ENCODE results near the gene KPNA4.
"Not testable (repeated sequence)": the region's sequence is repeated elsewhere in the genome, so short reads cannot be mapped to it uniquely, and the experiment has no call there.

The KPNA4 gene

DNA sequence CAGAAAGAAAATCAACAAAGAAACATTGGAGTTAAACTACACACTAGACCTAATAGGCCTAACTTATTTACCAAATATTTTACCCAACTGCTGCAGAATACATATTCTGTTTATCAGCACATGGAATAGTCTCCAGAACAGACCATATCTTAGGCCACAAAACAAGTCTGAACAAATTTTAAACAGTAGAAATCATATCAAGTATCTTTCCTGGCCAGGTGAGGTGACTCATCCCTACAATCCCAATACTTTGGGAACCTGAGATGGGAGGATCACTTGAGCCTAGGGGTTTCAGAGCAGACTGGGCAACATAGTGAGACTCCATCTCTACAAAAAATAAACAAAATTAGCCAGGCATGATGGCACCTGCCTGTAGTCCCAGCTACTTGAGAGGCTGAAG is 18.1 kb upstream of the KPNA4 start:
- Mint-ChIP-seq H3K9me3 (peaks cover 91% of the 10 kb centered on the region), H3K36me3 (ENCODE audit: low read depth) (peaks cover 6% of the 10 kb centered on the region), H3K27me3 (no peaks in the 10 kb centered on the region), H3K4me3 (no peak overlapping the region), H3K4me1 (ENCODE audit: low read depth) (no peaks in the 10 kb centered on the region), H3K27ac (no peak overlapping the region)
- intact Hi-C loops (cut with micrococcal nuclease) = no loop called here

GRCh38 chr3:160580938-160581337 is 15.6 kb upstream of the KPNA4 start:
- no peaks in the 10 kb centered on the region for H3K27me3 Mint-ChIP-seq
- intact Hi-C loops (cut with micrococcal nuclease) = no loop called here

GRCh38 chr3:160577556-160578195 is 12.3 kb upstream of the KPNA4 start:
- H3K27ac Mint-ChIP-seq = no peak overlapping the region
- H3K9me3 Mint-ChIP-seq = peaks cover 45% of the 10 kb centered on the region
- no peaks in the 10 kb centered on the region for H3K27me3 Mint-ChIP-seq
- H3K4me3 Mint-ChIP-seq = no peak overlapping the region
- intact Hi-C loops (cut with micrococcal nuclease) = no loop called here
- H3K4me1 Mint-ChIP-seq (ENCODE audit: low read depth) = no peaks in the 10 kb centered on the region
- peaks cover 19% of the 10 kb centered on the region for H3K36me3 Mint-ChIP-seq (ENCODE audit: low read depth)

More at GRCh38 chr3:160580938-160581337, 15.6 kb upstream of the KPNA4 start:
- no peak overlapping the region for H3K4me3 Mint-ChIP-seq
- H3K27ac Mint-ChIP-seq = no peak overlapping the region
- H3K9me3 Mint-ChIP-seq = peaks cover 68% of the 10 kb centered on the region
- no peaks in the 10 kb centered on the region for H3K4me1 Mint-ChIP-seq (ENCODE audit: low read depth)
- peaks cover 6% of the 10 kb centered on the region for H3K36me3 Mint-ChIP-seq (ENCODE audit: low read depth)

- intact Hi-C loops (cut with micrococcal nuclease) = no loop called here
- Mint-ChIP-seq H3K27me3 (no peaks in the 10 kb centered on the region), H3K36me3 (ENCODE audit: low read depth) (peaks cover 22% of the 10 kb centered on the region), H3K4me3 (no peak overlapping the region), H3K9me3 (peaks cover 39% of the 10 kb centered on the region), H3K4me1 (ENCODE audit: low read depth) (no peaks in the 10 kb centered on the region), H3K27ac (no peak overlapping the region)
Measured at GRCh38 chr3:160577093-160577492, 11.7 kb upstream of the KPNA4 start.

DNA sequence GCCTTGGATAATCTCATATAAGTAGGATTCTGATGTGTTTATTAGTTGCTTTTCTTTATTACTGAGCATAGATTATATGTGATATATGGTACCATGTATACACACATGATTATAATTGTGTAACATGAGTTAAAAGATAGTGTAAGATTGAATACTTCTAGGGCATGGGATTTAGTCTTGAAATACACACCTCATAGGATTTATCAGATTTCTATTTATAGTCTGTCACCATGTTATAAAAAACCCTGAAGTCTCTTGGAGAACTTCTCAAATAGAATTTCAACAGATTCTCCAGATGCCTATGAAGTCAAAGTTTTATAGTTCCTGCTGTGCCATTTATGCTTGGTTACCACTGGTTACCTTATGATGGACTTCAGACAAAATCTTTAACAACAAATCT is 11.2 kb upstream of the KPNA4 start:
- H3K27ac Mint-ChIP-seq = no peak overlapping the region
- intact Hi-C loops (cut with micrococcal nuclease) = no loop called here

GRCh38 chr3:160575589-160575988 is 10.2 kb upstream of the KPNA4 start:
- H3K4me1 Mint-ChIP-seq (ENCODE audit: low read depth) = no peaks in the 10 kb centered on the region
- peaks cover 24% of the 10 kb centered on the region for H3K9me3 Mint-ChIP-seq
- no peak overlapping the region for H3K27ac Mint-ChIP-seq
- intact Hi-C loops (cut with micrococcal nuclease) = no loop called here
- no peak overlapping the region for H3K4me3 Mint-ChIP-seq
- H3K27me3 Mint-ChIP-seq = no peaks in the 10 kb centered on the region
- peaks cover 22% of the 10 kb centered on the region for H3K36me3 Mint-ChIP-seq (ENCODE audit: low read depth)

More for the DNA sequence above, 11.2 kb upstream of the KPNA4 start:
- no peak overlapping the region for H3K4me3 Mint-ChIP-seq
- H3K36me3 Mint-ChIP-seq (ENCODE audit: low read depth) = peaks cover 22% of the 10 kb centered on the region
- H3K27me3 Mint-ChIP-seq = no peaks in the 10 kb centered on the region
- H3K4me1 Mint-ChIP-seq (ENCODE audit: low read depth) = no peaks in the 10 kb centered on the region
- peaks cover 35% of the 10 kb centered on the region for H3K9me3 Mint-ChIP-seq

GRCh38 chr3:160574636-160575035 is 9.3 kb upstream of the KPNA4 start:
- Mint-ChIP-seq H3K27ac (no peak overlapping the region), H3K36me3 (ENCODE audit: low read depth) (peaks cover 21% of the 10 kb centered on the region), H3K9me3 (peaks cover 15% of the 10 kb centered on the region), H3K27me3 (no peaks in the 10 kb centered on the region), H3K4me1 (ENCODE audit: low read depth) (no peaks in the 10 kb centered on the region), H3K4me3 (no peak overlapping the region)
- intact Hi-C loops (cut with micrococcal nuclease) = no loop called here

DNA sequence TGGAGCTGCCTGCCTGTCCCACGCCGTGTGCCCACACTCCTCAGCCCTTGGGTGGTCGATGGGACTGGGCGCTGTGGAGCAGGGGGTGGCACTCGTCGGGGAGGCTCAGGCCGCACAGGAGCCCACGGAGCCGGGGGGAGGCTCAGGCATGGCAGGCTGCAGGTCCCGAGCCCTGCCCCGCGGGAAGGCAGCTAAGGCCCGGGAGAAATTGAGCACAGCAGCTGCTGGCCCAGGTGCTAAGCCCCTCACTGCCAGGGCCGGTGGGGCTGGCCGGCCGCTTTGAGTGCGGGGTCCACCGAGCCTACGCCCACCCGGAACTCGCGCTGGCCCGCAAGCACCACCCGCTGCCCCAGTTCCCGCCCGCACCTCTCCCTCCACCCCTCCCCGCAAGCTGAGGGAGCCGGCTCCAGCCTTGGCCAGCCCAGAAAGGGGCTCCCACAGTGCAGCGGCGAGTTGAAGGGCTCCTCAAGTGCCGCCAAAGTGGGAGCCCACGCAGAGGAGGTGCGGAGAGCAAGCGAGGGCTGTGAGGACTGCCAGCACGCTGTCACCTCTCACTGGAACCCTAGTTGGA is 8.7 kb upstream of the KPNA4 start:
- H3K9me3 Mint-ChIP-seq; intact Hi-C loops (cut with micrococcal nuclease); H3K4me1 Mint-ChIP-seq (ENCODE audit: low read depth); H3K4me3 Mint-ChIP-seq; H3K27ac Mint-ChIP-seq; H3K27me3 Mint-ChIP-seq: not testable (repeated sequence)
- H3K36me3 Mint-ChIP-seq (ENCODE audit: low read depth) = peaks cover 16% of the 10 kb centered on the region

DNA sequence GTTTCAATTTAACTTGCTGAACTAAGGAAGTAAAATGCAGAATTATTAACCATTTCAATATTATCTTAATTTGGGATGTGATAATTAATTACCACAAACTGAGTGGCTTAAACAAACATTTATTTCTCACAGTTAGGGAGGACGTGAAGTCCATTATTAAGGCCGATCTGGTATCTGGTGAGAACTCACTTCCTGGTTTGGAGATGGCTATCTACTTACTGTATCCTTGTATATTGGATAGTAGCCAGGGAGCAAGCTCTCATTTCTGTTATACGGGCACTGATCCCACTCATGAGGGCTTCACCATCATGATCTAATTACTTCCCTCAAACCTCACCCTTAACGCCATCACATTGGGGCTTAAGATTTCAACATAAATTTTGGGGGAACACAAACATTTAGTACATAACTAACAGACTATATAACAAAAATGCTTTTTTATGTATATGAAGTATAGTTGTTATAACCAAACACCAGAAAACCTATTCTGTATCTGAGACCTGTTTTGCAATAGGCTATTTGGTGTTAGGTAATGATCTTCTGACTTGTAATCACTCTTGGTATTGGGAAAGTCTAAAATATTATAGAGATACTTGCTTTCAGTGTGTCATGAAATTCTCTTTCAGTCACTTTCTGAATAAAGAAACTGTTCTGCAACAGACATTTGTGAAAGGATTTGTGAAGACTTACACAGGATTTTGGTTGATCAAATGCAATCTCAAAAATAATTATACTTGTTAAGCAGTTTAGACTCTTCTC is 4.7 kb upstream of the KPNA4 start:
- intact Hi-C loops (cut with micrococcal nuclease) = loop anchor here (10.0 kb wide), 2 partner anchors 165 to 655 kb away; partner anchors contain the start of gene NMD3

GRCh38 chr3:160568989-160569388 is 3.6 kb upstream of the KPNA4 start:
- Mint-ChIP-seq H3K4me3 (no peak overlapping the region), H3K27ac (peak overlapping the region; percentile 30), H3K27me3 (no peaks in the 10 kb centered on the region), H3K36me3 (ENCODE audit: low read depth) (peaks cover 50% of the 10 kb centered on the region), H3K4me1 (ENCODE audit: low read depth) (peaks cover 33% of the 10 kb centered on the region), H3K9me3 (peaks cover 8% of the 10 kb centered on the region)
- intact Hi-C loops (cut with micrococcal nuclease) = loop anchor here (10.0 kb wide), 2 partner anchors 164 to 656 kb away; partner anchors contain the start of gene NMD3

More for the DNA sequence above, 4.7 kb upstream of the KPNA4 start:
- Mint-ChIP-seq H3K27me3 (no peaks in the 10 kb centered on the region), H3K27ac (no peak overlapping the region), H3K36me3 (ENCODE audit: low read depth) (peaks cover 44% of the 10 kb centered on the region), H3K9me3 (peaks cover 8% of the 10 kb centered on the region), H3K4me1 (ENCODE audit: low read depth) (peaks cover 33% of the 10 kb centered on the region), H3K4me3 (no peak overlapping the region)

DNA sequence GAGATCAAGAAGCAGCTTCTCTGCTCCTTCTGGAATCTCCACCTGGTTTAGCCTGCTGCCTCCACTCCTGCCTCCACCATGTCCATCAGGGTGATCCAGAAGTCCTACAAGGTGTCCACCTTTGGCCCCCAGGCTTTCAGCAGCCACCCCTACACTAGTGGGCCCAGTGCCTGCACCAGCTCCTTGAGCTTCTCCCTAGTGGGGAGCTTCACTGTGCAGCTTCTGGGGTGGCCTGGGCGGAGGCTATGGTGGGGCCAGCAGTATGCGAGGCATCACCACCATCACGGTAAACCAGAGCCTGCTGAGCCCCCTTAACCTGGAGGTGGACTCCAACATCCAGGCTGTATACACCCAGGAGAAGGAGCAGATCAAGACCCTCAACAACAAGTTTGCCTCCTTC is 2.4 kb upstream of the KPNA4 start:
- peaks cover 47% of the 10 kb centered on the region for H3K36me3 Mint-ChIP-seq (ENCODE audit: low read depth)
- no peak overlapping the region for H3K27ac Mint-ChIP-seq
- intact Hi-C loops (cut with micrococcal nuclease) = loop anchor here (10.0 kb wide), 2 partner anchors 163 to 657 kb away; partner anchors contain the start of gene NMD3
- no peaks in the 10 kb centered on the region for H3K27me3 Mint-ChIP-seq
- H3K4me1 Mint-ChIP-seq (ENCODE audit: low read depth) = peaks cover 41% of the 10 kb centered on the region
- H3K9me3 Mint-ChIP-seq = peaks cover under 1% of the 10 kb centered on the region
- H3K4me3 Mint-ChIP-seq = no peak overlapping the region

DNA sequence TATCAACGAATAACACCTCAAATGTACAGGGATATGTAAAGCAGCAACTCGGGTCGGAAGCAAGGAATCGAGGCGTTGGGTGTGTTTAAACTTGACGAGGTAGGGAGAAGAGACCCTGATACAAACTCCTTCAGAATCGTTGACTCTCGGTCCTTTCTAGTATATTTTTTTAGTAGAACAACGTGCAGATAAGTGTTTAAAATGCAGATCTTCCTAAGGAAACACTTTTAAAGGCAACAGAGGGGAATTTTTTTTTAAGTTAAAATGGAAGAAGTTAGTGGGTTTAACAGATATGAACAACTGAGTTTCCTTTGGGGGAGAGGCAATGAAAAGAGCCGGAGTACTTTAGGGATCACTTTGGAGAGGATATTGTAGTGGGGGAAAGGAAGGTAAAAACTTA is 1.1 kb upstream of the KPNA4 start:
- Mint-ChIP-seq H3K4me3 (peak overlapping the region; percentile 95), H3K4me1 (ENCODE audit: low read depth) (peaks cover 54% of the 10 kb centered on the region), H3K36me3 (ENCODE audit: low read depth) (peaks cover 42% of the 10 kb centered on the region), H3K27me3 (no peaks in the 10 kb centered on the region), H3K27ac (peak overlapping the region; percentile 100), H3K9me3 (no peaks in the 10 kb centered on the region)
- intact Hi-C loops (cut with micrococcal nuclease) = loop anchor here (10.0 kb wide), 2 partner anchors 162 to 658 kb away; partner anchors contain the start of gene NMD3

- Mint-ChIP-seq H3K4me1 (ENCODE audit: low read depth) (peaks cover 58% of the 10 kb centered on the region), H3K27ac (peak overlapping the region; percentile 100), H3K9me3 (no peaks in the 10 kb centered on the region), H3K27me3 (no peaks in the 10 kb centered on the region), H3K36me3 (ENCODE audit: low read depth) (peaks cover 42% of the 10 kb centered on the region), H3K4me3 (peak overlapping the region; percentile 95)
- intact Hi-C loops (cut with micrococcal nuclease) = loop anchor here (2.0 to 10.0 kb wide), 4 partner anchors 118 to 660 kb away; partner anchors contain the start of genes NMD3 and TRIM59
Measured at GRCh38 chr3:160564949-160565441, 376 bp downstream of the KPNA4 start.

Data from dendritic cell treated with granulocyte-macrophage colony-stimulating factor and Interleukin-4, amounts not matched to agents 40 ng/mL and 50 ng/mL, for 4 days (primary cell).